CD4-positive, alpha-beta T cell treated with Interleukin-6 for 4 hours (primary cell): Measurements from ENCODE around the gene OBSL1.

Experiments
- DNase-seq: peaks from one replicate; pipeline ENCODE4 v3.0.0-alpha.2; 2020; ENCODE audit warnings: mixed read lengths

OBSL1 gene

DNA sequence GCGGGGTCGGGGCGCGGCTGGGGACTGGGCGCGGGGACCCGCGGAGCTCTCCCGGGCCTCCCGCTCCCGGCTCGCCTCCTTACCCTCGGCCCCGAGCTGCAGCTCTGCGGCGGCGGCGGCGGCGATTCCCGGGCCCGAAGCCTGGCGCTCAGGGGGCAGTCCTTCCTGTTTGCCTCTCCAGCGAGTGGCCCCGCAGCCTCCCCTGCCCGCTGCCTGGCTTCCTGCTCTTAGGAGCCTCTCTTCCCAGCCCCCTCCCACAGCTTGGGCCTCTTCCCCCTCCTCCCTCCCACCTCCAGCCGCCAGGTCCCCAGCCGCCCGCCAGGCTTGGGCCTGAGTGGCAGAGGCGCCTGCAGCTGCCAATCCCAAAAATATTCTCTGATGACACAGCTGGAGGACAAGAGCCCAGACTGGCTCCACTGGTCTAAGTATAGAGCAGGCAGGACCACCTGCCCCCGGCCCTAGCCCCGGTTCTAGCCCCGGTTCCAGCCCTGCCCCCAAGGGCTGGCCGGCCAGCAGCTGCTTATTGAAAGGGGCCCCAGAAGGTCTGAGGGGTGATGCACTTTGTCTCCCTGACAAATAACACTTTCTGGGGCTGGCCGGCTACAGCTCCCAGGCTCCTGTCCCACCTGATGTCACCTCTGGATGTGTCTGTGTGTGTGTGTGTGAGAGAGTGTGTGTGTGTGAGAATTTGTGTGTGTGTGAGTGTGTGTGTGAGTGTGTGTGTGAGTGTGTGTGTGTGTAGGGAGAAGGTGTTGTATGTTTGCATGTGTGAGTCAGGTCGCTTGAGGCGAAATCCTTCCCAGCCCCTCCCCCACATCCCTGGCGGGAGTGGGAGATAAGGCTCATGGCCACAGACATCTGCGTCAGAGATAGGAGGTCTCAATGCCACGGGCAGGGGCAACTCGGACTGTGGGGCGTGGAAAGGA lies at the start of gene OBSL1:
OBSL1 (minus strand) TSS at position 229 of the 926 bp plus-strand sequence. CDS start 307 bp downstream, outside the sequence.
- no peak for DNase-seq

DNA sequence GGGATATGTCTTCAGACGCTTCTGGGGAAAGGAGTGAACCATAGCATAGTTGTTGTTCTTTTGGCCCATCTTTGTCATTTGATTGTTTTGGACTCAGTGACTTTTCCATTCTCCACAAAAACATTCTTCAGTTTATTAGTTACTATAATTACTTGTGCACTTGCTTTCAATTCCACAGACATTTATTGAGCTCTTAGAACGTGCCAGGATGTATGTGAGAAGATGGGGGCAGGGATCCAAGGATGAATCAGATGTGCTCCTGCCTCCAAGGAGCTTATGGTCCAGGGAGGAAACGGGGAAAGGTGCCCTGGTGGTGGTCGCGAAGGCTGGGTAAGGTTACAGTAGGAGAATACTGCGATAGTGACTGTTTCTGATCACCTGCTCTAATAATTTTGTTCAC lies 49.2 kb upstream of the OBSL1 start:
- no peak for DNase-seq

DNA sequence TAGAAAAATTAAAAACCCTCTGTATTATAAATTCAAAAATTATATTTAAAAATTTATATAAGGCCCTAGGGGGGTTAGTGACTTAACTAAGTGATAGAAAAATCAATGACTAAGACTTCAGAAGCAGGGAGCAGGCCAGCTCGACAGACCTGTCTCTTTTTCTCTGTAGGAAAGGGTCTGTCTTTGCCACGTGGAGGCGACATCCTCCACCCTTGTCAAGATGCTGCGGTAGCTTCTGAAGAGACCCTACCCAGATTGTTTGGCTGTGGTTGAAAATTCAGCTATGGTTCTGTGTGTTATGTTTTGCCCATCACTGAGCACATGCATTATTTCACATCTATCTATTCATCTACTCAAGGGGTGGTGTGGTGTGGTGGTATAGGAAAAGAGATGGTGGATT lies 47.9 kb upstream of the OBSL1 start:
- DNase-seq = no peak

DNA sequence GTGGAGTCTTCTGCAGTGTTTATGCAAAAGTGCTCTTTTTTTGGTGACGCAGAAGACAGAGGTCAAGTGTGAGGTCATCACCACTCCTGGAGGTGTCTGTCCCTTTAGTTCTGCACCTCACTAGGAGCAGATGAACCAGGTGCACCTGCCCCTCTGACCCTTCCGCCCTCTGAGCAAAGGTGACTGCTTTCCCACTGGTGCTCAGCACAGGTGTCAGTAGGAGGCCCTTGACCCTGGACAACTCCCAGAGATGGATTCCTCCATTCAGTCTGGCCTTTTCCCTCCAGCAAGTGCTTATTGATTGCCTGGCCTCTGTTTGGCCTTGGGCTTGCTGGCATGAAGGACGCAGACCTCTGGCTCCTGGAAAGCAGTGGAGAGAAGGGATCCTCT lies 47.4 kb upstream of the OBSL1 start:
- no peak for DNase-seq

DNA sequence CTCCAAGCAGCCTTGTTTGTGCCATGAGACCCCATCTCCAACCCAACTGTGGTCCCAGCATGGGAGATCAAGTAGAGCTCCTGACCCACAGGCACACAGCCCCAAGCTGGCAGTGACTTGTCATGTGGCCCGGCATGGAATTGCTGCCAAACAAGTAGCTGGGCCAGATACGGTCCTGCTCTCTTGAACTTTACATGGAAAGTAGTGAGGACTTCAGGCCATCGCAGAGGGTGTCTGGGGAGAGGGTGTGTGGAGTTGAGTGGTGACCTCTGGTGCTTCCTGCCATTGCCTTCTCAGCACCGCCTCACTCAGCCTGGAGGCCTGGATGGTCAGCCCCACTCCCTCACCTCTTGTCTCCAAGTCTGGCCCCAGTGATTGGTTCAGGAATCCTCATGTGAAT lies 45.2 kb upstream of the OBSL1 start:
- no peak for DNase-seq

GRCh38 chr2:219615894-219616293 lies 44.6 kb upstream of the OBSL1 start:
- DNase-seq = no peak

- DNase-seq = no peak
Measured at GRCh38 chr2:219615036-219615435, 43.7 kb upstream of the OBSL1 start.

GRCh38 chr2:219614076-219614860 lies 42.9 kb upstream of the OBSL1 start:
- no peak for DNase-seq

DNA sequence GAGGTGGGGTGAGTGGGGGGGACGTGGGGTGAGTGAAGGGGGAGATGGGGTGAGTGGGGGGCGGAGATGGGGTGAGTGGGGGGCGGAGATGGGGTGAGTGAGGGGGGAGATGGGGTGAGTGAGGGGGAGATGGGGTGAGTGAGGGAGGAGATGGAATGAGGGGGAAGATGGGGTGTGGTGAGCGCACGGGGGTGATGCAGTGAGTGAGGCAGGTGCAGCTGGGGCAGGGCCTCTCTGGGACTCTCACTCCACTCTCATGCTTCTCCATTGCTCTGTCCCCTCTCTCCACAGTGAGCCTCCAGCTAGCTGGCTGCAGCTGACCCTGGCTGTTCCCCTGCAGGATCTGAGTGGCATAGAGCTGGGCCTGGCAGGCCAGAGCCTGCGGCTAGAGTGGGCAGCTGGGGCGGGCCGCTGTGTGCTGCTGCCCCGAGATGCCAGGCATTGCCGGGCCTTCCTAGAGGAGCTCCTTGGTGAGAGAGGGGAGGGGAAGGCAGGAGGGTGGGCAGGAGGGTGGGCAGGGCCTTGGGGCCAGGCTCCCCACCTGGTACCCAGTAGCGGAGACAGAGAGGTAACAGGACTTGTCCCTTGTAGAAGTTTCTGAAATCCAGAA lies 42.2 kb upstream of the OBSL1 start:
- no peak for DNase-seq

DNA sequence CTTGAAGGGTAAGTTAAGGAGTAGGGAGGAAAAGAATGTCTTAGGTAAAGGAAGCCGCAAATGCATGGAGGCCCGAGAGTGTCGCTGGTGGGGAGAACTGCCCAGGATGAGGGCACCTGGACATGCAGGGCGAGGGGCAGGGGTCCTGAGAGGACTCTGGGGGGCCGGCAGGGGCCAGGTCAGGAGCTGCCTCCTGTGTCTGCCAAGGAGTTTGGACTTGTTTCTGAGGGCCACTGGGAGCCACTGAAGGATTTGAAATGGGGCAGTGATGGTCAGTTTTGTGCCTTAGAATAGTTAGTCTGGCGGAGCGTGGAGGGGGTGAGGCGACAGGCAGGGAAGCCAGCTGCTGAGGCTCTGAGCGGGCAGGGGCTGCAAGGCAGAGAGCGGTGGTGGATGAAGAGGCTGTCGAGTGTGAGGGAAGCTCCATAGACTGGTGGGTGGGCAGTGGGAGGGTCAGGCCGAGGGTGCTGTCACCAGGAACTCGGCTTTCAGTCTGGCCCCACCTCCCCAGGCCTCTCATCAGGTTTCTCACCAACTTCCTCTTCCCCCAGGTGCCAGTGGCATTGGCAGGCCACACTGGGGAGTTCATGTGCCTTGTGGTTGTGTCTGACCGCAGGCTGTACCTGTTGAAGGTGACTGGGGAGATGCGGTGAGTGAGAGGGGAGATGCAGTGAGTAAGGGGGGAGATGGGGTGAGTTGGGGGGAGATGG lies 41.4 kb upstream of the OBSL1 start:
- peak; percentile 28 for DNase-seq

- no peak for DNase-seq
Measured at GRCh38 chr2:219611866-219612576, 40.7 kb upstream of the OBSL1 start.

GRCh38 chr2:219611306-219611705 lies 40.0 kb upstream of the OBSL1 start:
- DNase-seq = no peak

GRCh38 chr2:219609149-219609750 lies 37.9 kb upstream of the OBSL1 start:
- no peak for DNase-seq

DNA sequence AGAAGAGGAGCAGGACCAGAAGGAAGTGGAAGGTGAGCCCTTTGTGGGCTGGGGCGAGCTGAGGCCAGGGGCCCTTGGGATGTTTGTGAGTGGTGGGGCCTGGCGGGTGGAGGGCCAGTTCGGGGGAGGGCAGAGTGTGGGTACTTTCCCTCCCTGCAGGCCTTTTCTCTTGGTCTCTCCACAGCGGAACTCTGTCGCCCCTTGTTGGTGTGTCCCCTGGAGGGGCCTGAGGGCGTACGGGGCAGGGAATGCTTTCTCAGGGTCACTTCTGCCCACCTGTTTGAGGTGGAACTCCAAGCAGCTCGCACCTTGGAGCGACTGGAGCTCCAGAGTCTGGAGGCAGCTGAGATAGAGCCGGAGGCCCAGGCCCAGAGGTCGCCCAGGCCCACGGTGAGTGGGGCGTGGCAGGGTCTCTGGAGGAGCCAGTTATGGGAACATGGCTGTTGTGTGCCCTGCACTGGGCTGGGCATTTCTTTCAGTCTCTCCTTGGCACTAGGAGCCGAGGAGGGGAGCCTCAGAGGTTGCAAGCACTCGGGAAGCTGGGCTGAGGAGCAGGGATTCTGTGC lies 37.1 kb upstream of the OBSL1 start:
- no peak for DNase-seq

DNA sequence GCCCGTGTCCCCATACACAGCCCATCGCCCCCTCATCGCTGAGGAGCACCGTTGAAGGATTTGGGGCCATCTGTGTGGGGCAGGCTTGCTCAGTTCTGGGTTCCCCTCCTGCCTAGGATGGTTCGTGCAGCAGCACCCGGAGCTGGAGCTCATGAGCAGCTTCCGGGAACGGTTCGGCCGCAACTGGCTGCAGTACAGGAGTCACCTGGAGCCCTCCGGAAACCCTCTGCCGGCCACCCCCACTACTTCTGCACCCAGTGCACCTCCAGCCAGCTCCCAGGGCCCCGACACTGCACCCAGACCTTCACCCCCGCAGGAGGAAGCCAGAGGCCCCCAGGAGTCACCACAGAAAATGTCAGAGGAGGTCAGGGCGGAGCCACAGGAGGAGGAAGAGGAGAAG lies 36.6 kb upstream of the OBSL1 start:
- no peak for DNase-seq

GRCh38 chr2:219605607-219605954 lies 34.2 kb upstream of the OBSL1 start:
- DNase-seq = no peak

DNA sequence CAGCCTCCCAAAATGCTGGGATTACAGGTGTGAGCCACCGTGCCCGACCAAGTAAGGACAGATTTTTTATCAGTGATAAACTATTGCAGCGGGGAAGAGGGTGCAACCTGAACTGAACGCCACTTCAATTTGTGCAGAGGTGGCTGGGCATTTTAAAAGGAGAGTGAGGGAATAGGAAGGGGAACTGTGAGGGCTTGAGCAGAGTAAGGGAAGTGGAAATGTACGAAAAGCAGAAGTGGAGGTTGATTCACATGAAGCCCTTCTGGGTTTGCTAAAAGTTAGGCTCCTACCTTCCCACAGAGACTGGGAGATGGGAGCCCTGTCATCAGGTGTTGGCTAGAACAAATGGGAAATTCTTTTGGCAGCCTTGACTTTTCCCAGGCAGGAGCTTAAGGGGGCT lies 32.4 kb upstream of the OBSL1 start:
- DNase-seq = no peak

- no peak for DNase-seq
Measured at GRCh38 chr2:219598308-219599078, 27.2 kb upstream of the OBSL1 start.

- DNase-seq = peak; percentile 91
Measured at GRCh38 chr2:219597552-219598307, 26.4 kb upstream of the OBSL1 start, which contains the start of gene STK11IP. Gene STK11IP, plus strand, starts transcription at chr2:219597857. Its CDS starts 263 bp downstream, at chr2:219598120.
